GM19397 (cell line): ENCODE results near the gene DCUN1D4.

Experiments used
- ATAC-seq: cut with Tn5 transposase; IDR thresholded peaks from one replicate; pipeline ENCODE4 v1.9.1; 2021; ENCODE audit warnings: mild to moderate bottlenecking, moderate library complexity; ENCODE audit not compliant: unreplicated experiment

Gene DCUN1D4

DNA sequence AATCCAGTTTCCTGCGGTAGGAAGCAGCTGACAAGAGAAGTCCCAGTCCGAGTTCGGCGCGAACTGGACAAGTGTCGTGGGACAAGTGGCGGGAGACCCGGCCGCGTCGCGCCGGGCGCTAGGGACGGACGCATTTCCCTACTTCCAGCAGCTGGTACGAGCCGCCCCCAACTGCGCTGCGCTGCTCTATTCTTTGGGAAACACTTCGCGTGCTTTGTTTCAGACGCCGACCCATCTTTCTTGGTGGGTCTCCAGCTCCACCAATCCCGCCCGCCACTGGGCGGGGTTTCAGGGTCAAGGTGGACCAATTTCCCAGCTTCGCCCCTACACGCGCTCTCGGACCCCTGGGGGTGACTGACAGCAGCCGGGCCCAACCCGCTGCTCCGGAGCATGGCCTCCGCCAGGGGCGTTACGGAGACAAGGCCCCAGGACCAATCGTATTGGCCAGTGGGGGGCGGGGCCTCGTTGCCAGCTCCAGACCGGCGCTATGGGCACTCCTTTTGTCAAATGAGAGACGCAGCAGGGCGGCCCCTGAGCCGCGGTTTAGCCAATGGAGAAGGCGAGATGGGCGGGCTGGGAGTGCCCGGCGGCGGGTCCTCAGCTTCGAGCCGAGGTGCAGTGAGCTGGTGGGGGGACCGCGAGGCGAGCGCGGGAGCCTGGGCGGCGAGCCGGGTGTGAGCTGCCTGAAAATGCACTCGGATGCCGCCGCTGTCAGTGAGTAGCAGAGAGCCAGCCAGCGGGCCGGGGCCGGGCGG, at the start of gene DCUN1D4:
Gene DCUN1D4 (plus strand): TSS at position 600 of the 755 bp plus-strand sequence. CDS start 90 bp downstream, at position 690.
- ATAC-seq: peak; percentile 96

DNA sequence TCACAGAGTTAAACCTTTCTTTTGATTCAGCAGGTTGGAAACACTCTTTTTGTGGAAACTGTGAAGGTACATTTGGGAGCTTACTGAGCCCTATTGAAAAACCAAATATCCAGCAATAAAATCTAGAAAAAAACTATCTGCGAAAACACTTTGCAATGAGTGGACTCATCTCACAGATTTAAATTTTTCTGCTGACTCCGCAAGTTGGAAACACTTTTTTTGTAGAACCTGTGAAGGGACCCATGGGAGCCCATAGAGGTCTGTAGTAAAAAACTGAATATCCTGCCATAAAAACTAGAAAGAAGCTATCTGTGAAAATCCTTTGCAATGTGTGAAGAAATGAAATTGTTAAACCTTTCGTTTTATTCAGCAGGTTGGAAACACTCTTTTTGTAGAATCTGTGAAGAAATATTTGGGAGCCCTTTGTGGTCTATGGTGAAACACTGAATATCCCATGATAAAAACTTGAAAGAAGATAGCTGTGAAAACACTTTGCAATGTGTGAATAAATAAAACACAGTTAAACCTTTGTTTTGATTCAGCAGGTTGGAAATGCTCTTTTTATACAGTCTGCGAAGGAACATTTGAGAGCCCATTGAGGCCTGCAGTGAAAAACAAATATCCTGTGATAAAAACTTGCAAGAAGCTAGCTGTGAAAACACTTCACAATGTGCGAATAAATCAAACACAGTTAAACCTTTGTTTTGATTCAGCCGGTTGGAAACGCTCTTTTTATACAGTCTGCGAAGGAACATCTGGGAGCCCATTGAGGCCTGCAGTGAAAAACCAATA, 22.3 kb upstream of the DCUN1D4 start:
- ATAC-seq: no peak

GRCh38 chr4:51825341-51825740, 17.6 kb upstream of the DCUN1D4 start:
- ATAC-seq: no peak

- no peak for ATAC-seq
Measured at GRCh38 chr4:51830156-51830720, 12.7 kb upstream of the DCUN1D4 start.

- no peak for ATAC-seq
Measured at GRCh38 chr4:51831133-51831532, 11.8 kb upstream of the DCUN1D4 start.

DNA sequence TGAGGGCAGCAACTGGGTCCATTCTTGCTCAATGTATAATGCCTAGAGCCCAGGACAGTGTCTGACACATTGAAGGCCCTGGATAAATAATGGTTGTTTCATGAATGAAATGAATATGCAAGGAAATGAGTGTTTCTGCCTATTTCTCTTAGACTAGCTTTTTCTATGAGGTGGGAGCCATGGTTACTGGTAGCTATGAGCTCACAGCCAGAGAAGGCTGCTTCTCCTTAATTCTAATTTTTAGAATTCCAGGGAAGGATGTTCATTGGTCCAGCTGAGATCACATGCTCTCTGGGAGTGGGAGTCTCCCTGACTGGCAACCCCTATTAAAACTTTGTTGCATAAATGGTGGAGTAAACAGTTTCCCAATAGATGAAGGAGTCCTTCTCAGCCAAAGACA, 9.7 kb upstream of the DCUN1D4 start:
- no peak for ATAC-seq

DNA sequence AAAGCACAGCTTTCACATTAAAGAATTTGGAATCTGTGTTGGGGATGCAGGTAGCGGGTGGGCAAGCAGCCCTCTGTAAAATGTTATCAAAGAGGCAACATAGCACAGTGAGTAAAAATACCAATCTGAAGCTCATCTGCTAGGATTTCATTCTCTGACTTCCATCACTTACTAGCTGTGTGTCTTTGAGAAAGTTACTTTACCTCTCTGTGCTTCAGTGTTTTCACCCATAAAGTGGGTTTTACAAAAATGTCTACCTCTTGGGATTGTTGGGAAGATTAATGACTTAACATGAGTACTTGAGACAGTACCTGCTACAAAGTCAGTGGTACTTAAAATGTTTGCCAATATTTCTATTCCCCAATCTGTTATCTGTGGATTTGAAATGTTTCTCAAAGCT, 7.9 kb upstream of the DCUN1D4 start:
- no peak for ATAC-seq

DNA sequence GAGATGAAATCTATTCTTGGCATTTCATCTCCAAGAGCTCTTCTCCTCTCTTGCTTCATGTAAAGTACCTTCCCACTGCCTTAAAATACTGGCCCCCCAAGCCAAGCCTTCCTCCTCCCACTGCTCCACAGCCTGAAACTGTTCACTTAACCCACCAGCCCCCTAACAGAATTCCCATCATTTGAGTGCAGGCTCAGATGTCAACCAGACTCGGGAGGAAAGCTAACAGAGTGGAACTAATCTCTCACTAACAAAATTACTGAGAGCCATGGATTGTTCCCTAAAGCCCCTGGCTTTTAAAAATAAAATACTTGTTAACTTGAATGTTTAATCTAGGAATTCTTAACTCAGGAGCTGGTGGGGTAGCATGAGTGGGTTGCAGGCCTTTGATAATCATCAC, 7.1 kb upstream of the DCUN1D4 start:
- no peak for ATAC-seq

DNA sequence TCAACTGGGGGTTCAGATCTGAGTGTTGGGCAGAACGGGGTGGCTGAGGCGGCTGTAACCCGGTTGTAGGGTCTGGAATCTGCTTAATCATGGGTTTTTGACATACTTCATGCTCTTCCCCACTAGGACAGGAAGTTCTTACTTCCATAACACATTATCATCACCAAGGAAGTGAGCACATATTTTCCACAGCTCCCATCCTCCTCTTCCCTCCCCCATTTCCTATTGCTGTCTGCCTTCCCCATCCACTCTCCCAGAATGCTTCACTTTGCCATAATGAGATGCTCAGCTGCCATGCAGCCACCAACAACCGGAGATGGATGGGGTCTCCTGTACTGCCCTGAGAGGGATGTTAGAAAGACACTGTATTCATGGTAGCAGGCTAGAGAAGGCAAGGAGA, 6.4 kb upstream of the DCUN1D4 start:
- no peak for ATAC-seq

DNA sequence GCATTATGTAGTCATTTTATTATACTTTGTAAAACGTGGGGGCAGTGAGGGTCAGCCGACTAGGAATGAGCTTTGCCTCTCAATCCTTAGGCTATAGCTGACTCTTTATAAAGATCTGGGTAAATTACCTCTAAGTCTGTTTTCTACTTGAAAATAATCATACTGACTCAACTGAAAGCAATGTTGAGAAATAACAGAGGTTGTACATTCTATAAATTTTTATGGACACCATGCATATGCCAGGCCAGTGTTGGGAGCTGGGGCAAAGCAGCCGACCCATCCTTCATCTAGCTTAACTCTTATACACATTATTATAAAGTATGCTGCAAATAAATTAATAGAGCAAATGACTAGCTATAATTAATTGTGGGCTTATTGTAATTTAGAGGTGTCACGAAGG, 2.2 kb upstream of the DCUN1D4 start:
- ATAC-seq: no peak

DNA sequence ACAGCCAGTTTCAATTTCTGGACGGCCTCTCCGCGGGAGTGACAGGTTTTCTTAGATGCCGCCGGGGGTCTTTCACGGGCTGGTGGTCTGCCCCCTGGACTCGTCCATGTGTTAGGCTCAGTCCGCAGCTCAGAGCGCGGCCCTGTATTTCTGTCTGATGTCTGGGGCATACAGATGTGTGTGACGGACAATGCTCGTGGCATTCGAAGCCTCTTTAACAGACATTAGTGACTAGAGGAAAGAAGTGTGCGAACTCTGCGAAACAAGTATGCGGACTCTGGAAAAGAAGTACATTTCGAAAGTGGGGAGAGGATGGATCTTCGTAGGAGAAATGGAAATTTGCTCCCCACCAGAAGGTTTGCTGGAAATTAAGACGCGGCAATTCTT, 793 bp upstream of the DCUN1D4 start:
- ATAC-seq: no peak

- ATAC-seq: peak; percentile 25
Measured at GRCh38 chr4:51843309-51844152, 578 bp downstream of the DCUN1D4 start.

DNA sequence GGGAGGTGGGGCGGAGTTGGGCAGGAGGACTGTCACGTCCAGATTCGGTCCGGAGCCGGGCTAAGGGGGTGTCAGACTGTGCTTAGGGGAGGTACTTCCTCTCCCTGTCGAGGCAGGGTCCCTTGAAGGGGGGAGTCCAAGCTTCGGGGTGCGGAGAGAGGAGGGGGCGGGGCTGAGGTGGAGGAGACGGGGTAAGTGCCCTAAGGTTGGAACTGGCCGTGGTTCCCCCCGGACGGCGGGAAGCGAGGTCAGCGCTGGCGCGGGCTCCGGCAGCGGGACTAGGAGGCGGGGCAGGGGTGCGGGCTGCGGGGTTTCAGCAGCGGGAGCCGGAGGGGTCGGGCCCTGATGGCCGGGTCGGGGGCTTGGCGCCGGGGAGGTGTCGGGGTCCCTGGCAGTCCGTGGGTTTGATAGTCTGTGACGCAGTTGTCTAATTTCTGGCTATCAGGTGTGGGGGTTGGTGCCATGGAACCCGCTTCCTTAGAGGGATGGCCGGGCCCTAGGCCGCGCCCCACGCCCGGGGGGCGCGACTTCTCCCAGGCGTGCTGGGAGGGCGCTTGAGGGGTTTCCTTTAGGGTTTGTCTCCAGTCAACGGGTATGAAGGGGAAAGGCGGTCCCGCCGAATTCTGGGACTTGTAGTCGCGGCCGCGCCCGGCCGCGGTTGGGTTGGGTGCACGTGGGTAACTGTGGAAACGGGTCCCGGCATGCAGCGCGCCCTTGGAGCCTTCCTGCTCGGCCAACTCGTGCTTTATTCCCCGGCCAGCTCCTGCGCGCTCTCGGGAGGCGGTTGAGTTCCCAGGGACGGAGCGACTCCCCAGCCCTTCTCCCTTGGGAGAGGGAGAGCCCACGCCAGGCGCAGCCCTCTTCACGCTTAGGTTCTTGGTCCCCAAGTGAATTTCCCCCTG, 1.5 kb downstream of the DCUN1D4 start:
- ATAC-seq: peak; percentile 38

DNA sequence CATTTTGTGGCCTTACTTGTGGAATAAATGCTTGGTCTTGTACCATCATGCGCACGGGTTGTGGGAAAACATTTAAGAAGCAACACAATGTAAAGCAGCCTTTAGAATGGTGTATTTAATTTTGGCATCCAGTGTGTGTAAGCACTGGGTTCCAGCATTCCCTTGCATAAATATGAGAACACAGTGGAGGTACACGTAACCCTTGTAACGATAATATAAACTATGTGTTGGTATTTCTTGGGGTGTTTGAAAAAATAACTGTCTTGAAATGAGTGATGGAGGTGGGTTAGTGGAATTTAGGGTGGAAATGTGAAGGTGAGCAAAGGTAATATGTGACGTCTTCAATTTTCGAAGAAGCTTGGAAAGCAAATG, 2.1 kb downstream of the DCUN1D4 start:
- ATAC-seq: no peak

- ATAC-seq: no peak
Measured at GRCh38 chr4:51845711-51846110, 2.8 kb downstream of the DCUN1D4 start.

GRCh38 chr4:51849430-51849829, 6.5 kb downstream of the DCUN1D4 start:
- no peak for ATAC-seq

GRCh38 chr4:51850294-51850693, 7.3 kb downstream of the DCUN1D4 start:
- no peak for ATAC-seq

DNA sequence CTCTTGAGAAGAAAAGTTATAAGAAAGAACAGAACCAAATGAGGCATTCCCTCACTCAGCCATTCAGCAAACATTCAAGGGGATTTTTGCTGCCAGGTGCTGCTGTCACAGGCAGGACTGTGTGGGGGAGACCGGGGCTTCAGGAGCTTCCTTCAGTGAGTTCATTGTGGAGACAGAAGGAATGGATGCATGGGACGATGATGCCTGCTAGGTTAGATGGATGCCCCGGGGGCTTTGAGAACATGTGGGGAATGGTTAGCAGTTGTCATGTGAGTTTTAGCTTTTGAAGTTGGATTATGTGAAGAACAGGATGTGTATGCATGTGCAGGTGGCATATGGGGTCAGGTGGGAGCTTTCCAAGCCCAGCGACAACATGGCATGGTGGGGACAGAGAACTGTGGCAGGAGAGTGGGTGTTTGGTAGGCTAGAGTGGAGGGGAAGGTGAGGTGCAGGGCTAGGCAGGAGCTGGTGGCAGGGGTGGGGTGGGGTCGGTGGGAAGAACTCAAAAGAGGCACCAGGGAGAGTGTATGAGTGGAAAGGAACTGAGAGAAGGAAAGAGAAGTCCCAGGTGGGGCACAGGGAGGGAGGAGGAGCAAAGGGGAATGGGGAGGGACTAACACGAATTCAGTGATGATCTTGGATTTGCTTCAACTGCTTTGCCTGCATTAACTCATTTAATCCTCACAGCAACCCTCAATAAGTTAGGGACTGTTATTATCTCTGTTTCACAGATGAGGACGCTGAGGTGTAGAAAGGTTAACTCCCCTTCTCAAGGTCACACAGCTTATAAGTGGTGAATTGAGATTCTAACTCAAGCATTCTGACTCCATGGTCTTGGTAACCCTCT, 8.4 kb downstream of the DCUN1D4 start:
- no peak for ATAC-seq

- no peak for ATAC-seq
Measured at GRCh38 chr4:51851937-51852290, 9.0 kb downstream of the DCUN1D4 start.
